ENCODE data around the gene NAT8L.

The NAT8L gene

GRCh38 chr4:2046031-2046961 lies 12.8 kb upstream of the NAT8L start:
- DNase-seq: no peak

- no peak for DNase-seq
Measured at GRCh38 chr4:2047031-2047660, 12.0 kb upstream of the NAT8L start.

- no peak for DNase-seq
Measured at GRCh38 chr4:2047781-2048581, 11.1 kb upstream of the NAT8L start.

- no peak for DNase-seq
Measured at GRCh38 chr4:2048831-2049230, 10.3 kb upstream of the NAT8L start.

- no peak for DNase-seq
Measured at GRCh38 chr4:2049381-2049780, 9.7 kb upstream of the NAT8L start.

- no peak for DNase-seq
Measured at GRCh38 chr4:2049811-2050210, 9.3 kb upstream of the NAT8L start.

GRCh38 chr4:2051086-2051485 lies 8.0 kb upstream of the NAT8L start:
- DNase-seq: no peak

- DNase-seq: no peak
Measured at GRCh38 chr4:2054217-2054616, 4.9 kb upstream of the NAT8L start.

- no peak for DNase-seq
Measured at GRCh38 chr4:2057382-2058065, 1.6 kb upstream of the NAT8L start.

- DNase-seq: no peak
Measured at GRCh38 chr4:2058264-2059045, 672 bp upstream of the NAT8L start.

GRCh38 chr4:2059726-2060602 lies 837 bp downstream of the NAT8L start:
- no peak for DNase-seq

GRCh38 chr4:2060611-2061185 lies 1.6 kb downstream of the NAT8L start:
- peak; percentile 22 for DNase-seq

GRCh38 chr4:2061186-2062131 lies 2.3 kb downstream of the NAT8L start:
- no peak for DNase-seq

GRCh38 chr4:2062168-2062807 lies 3.2 kb downstream of the NAT8L start:
- no peak for DNase-seq

- DNase-seq: no peak
Measured at GRCh38 chr4:2062808-2063524, 3.8 kb downstream of the NAT8L start.

- DNase-seq: no peak
Measured at GRCh38 chr4:2063557-2064275, 4.6 kb downstream of the NAT8L start.

- DNase-seq: no peak
Measured at GRCh38 chr4:2064276-2064991, 5.3 kb downstream of the NAT8L start.

Data from NCI-H510A treated with DMSO at 0.1 percent for 48 hours (cell line).